ENCODE results near the gene LCMT1. TPM values are rescaled to one million over a fixed set of nuclear protein-coding genes. Genes with fewer than 3 reads are reported as not detected.

Gene LCMT1
- total and polyA plus RNA-seq, 2 of the 13 experiments (the other 11 are each of a cell fraction or from before 2014, with no cell fraction given) = 41.2 to 48.7 TPM

DNA sequence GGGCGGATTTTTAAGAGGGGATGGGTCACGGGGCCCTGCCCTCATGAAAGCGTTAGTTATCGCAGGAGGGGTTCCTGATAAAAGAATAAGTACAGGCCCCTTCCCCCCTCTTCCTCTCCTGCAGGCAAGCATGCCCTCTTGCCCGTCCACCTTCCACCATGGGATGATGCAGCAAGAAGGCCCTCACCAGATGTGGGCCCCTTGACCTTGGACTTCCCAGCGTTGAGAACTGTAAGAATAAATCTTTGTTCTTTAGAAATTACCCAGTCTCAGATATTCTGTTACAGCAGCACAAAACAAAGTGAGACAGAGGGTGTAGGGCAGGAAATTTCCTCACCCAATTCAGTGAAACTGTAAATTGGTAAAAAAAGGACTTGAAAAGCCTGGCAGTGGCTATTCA is 27.8 kb upstream of the LCMT1 start:
- no peak for ATAC-seq
- Histone ChIP-seq H3K4me1 (ENCODE audit: insufficient read depth, low read length) (0 out of 2 replicates have a peak, but pooled peaks cover 7% of the 10 kb centered on the region), H2AFZ (ENCODE audit: low read length) (no peak overlapping the region), H3K36me3 (replicated peaks in 1 of 2; ENCODE audit: control insufficient read depth in 1 of 2, insufficient read depth in 2 of 2, low read length in 2 of 2) (no peaks in the 10 kb centered on the region), H3K9me3 (ENCODE audit: low read length) (no peaks in the 10 kb centered on the region), H3K9ac (ENCODE audit: insufficient read depth, low read depth, low read length) (no peak overlapping the region), H3K79me2 (ENCODE audit: insufficient read depth, low read length) (no peaks in the 10 kb centered on the region), H3K27me3 (ENCODE audit: control insufficient read depth in 1 of 2, insufficient read depth in 2 of 2, low read length in 2 of 2) (peaks cover 0 to 17% of the 10 kb centered on the region in 2 experiments; a peak in 3 of 5 replicates), H3K4me2 (ENCODE audit: low read depth, low read length) (no peak overlapping the region), H4K20me1 (ENCODE audit: insufficient read depth, low read length) (no peaks in the 10 kb centered on the region), H3K4me3 (replicated peaks in 1 of 3; ENCODE audit: insufficient read depth in 1 of 3, low read depth in 2 of 3, low read length in 3 of 3) (no peak overlapping the region), H3K27ac (ENCODE audit: extremely low read length, insufficient read depth, low read length) (no peak overlapping the region)
- 34% methylated on average over 6 of the region's 6 CpGs for WGBS (ENCODE audit: low lambda C conversion rate)
- in situ Hi-C loops (cut with HindIII; ENCODE audit: extremely low pct_ligation_motif_present, low pct_unique_long_range_greater_than_20kb) = no loop called here
- FAIRE-seq = no peak
- intact Hi-C loops (cut with micrococcal nuclease; ENCODE audit: unreplicated experiment) = no loop called here
- ChIA-PET POLR2A (no interaction called here), CTCF (ENCODE audit: low intra/inter-chr PET ratio, low total read pairs) (no interaction called here)
- DNase-seq (ENCODE audit: low spot score) = no peak
- TF ChIP-seq, protein P1, sequence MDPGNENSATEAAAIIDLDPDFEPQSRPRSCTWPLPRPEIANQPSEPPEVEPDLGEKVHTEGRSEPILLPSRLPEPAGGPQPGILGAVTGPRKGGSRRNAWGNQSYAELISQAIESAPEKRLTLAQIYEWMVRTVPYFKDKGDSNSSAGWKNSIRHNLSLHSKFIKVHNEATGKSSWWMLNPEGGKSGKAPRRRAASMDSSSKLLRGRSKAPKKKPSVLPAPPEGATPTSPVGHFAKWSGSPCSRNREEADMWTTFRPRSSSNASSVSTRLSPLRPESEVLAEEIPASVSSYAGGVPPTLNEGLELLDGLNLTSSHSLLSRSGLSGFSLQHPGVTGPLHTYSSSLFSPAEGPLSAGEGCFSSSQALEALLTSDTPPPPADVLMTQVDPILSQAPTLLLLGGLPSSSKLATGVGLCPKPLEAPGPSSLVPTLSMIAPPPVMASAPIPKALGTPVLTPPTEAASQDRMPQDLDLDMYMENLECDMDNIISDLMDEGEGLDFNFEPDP (CRISPR knock-in tag; conservative IDR thresholded peaks at IDR 0.05) = no peak
- no TSS peak for BruUV-seq (replicated peaks)

DNA sequence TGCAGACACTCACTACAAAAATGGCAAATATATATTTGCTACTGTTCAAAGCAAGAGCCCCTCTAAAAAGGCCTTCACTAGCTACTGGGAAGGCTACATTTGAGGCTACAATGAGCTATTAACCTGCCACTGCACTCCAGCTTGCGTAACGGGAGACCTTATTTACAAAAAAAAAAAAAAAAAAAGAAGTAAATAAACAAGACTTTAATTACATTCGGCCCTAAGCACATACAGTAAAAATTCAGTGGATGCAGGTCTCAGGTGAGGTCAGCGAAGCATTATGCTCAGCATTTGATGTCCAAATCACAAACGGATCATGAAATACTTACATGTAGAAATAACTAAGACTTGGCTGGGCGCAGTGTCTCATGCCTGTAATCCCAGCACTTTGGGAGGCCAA is 26.7 kb upstream of the LCMT1 start:
- Histone ChIP-seq H3K79me2 (ENCODE audit: insufficient read depth, low read length) (no peaks in the 10 kb centered on the region), H3K9me3 (ENCODE audit: low read length) (no peaks in the 10 kb centered on the region), H3K9ac (ENCODE audit: insufficient read depth, low read depth, low read length) (no peak overlapping the region), H3K36me3 (replicated peaks in 1 of 2; ENCODE audit: control insufficient read depth in 1 of 2, insufficient read depth in 2 of 2, low read length in 2 of 2) (no peaks in the 10 kb centered on the region), H3K27me3 (ENCODE audit: control insufficient read depth in 1 of 2, insufficient read depth in 2 of 2, low read length in 2 of 2) (peaks cover 0 to 17% of the 10 kb centered on the region in 2 experiments; a peak in 3 of 5 replicates), H2AFZ (ENCODE audit: low read length) (no peak overlapping the region), H3K4me2 (ENCODE audit: low read depth, low read length) (no peak overlapping the region), H3K4me3 (replicated peaks in 1 of 3; ENCODE audit: insufficient read depth in 1 of 3, low read depth in 2 of 3, low read length in 3 of 3) (no peak overlapping the region), H3K4me1 (ENCODE audit: insufficient read depth, low read length) (0 out of 2 replicates have a peak, but pooled peaks cover 7% of the 10 kb centered on the region), H3K27ac (ENCODE audit: extremely low read length, insufficient read depth, low read length) (no peak overlapping the region), H4K20me1 (ENCODE audit: insufficient read depth, low read length) (no peaks in the 10 kb centered on the region)
- no TSS peak for BruUV-seq (replicated peaks)
- in situ Hi-C loops (cut with HindIII; ENCODE audit: extremely low pct_ligation_motif_present, low pct_unique_long_range_greater_than_20kb) = no loop called here
- CTCF ChIA-PET (ENCODE audit: low intra/inter-chr PET ratio, low total read pairs) = no interaction called here
- no peak for DNase-seq (ENCODE audit: low spot score)
- no peak for FAIRE-seq
- POLR2A ChIA-PET = interaction anchor here (1.3 kb wide), 1 partner anchor 22 kb away, joined by 4 read pairs; no protein-coding TSS in a partner anchor
- WGBS (ENCODE audit: low lambda C conversion rate) = 10% methylated on average over 6 of the region's 6 CpGs
- intact Hi-C loops (cut with micrococcal nuclease; ENCODE audit: unreplicated experiment) = no loop called here
- ATAC-seq = no peak
- TF ChIP-seq, protein P2, sequence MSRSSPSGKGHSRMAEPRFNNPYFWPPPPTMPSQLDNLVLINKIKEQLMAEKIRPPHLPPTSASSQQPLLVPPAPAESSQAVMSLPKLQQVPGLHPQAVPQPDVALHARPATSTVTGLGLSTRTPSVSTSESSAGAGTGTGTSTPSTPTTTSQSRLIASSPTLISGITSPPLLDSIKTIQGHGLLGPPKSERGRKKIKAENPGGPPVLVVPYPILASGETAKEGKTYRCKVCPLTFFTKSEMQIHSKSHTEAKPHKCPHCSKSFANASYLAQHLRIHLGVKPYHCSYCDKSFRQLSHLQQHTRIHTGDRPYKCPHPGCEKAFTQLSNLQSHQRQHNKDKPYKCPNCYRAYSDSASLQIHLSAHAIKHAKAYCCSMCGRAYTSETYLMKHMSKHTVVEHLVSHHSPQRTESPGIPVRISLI (CRISPR knock-in tag; IDR thresholded peaks at IDR 0.05; ENCODE audit: borderline replicate concordance) = peak; percentile 67; the same call in 1 of the 2 replicates
- TF ChIP-seq ZNF230 (CRISPR knock-in tag; IDR thresholded peaks at IDR 0.05) (no peak), RAD21 (CRISPR knock-in tag; IDR thresholded peaks at IDR 0.05) (no peak), YY1 (IDR thresholded peaks at IDR 0.05; ENCODE audit: insufficient read depth, insufficient replicate concordance, low read depth, low read length) (no peak)
- TF ChIP-seq, protein P3, sequence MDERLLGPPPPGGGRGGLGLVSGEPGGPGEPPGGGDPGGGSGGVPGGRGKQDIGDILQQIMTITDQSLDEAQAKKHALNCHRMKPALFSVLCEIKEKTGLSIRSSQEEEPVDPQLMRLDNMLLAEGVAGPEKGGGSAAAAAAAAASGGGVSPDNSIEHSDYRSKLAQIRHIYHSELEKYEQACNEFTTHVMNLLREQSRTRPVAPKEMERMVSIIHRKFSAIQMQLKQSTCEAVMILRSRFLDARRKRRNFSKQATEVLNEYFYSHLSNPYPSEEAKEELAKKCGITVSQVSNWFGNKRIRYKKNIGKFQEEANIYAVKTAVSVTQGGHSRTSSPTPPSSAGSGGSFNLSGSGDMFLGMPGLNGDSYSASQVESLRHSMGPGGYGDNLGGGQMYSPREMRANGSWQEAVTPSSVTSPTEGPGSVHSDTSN (CRISPR knock-in tag; IDR thresholded peaks at IDR 0.05) = no peak
- TF ChIP-seq, protein P4, sequence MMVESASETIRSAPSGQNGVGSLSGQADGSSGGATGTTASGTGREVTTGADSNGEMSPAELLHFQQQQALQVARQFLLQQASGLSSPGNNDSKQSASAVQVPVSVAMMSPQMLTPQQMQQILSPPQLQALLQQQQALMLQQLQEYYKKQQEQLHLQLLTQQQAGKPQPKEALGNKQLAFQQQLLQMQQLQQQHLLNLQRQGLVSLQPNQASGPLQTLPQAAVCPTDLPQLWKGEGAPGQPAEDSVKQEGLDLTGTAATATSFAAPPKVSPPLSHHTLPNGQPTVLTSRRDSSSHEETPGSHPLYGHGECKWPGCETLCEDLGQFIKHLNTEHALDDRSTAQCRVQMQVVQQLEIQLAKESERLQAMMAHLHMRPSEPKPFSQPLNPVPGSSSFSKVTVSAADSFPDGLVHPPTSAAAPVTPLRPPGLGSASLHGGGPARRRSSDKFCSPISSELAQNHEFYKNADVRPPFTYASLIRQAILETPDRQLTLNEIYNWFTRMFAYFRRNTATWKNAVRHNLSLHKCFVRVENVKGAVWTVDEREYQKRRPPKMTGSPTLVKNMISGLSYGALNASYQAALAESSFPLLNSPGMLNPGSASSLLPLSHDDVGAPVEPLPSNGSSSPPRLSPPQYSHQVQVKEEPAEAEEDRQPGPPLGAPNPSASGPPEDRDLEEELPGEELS (CRISPR knock-in tag; IDR thresholded peaks at IDR 0.05) = peak; percentile 34; the same call in 1 of the 2 replicates
- TF ChIP-seq, protein P5, sequence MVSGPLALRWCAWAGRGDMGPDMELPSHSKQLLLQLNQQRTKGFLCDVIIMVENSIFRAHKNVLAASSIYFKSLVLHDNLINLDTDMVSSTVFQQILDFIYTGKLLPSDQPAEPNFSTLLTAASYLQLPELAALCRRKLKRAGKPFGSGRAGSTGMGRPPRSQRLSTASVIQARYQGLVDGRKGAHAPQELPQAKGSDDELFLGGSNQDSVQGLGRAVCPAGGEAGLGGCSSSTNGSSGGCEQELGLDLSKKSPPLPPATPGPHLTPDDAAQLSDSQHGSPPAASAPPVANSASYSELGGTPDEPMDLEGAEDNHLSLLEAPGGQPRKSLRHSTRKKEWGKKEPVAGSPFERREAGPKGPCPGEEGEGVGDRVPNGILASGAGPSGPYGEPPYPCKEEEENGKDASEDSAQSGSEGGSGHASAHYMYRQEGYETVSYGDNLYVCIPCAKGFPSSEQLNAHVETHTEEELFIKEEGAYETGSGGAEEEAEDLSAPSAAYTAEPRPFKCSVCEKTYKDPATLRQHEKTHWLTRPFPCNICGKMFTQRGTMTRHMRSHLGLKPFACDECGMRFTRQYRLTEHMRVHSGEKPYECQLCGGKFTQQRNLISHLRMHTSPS (CRISPR knock-in tag; IDR thresholded peaks at IDR 0.05; ENCODE audit: low read depth) = no peak
